HEK293 (cell line): Measurements from ENCODE around the gene PES1.

Experiments
- CTCF ChIA-PET: fragments of 350-600 bp; formaldehyde crosslinking; extraction: SDS; loops from one replicate; lab custom pipeline; 2021; ENCODE audit warnings: antibody characterized with exemption; lab: Yijun Ruan, JAX
- POLR2A ChIA-PET: fragments of 300-600 bp; formaldehyde crosslinking; extraction: SDS; loops from one replicate; lab custom pipeline; 2020; ENCODE audit warnings: antibody characterized with exemption, inconsistent platforms; lab: Yijun Ruan, JAX
- H3K27ac ChIP-seq: fragments of 200-500 bp; sonication (Bioruptor generic); 2 replicates; pipeline ENCODE4 v1.5.1; 2014; ENCODE audit warnings: low read depth, low read length, control low read depth, inconsistent platforms; ENCODE audit errors: extremely low read depth
- H3K36me3 ChIP-seq, 2 experiments: fragments of 200-500 bp in 1 of 2; sonication (Bioruptor generic) in 1 of 2; 1 replicate in 1 of 2; 2 replicates in 1 of 2; pipeline ENCODE4 v1.5.1; 2014 to 2017; ENCODE audit warnings: inconsistent platforms in 2 of 2, low read length in 2 of 2; ENCODE audit not compliant: control insufficient read depth in 2 of 2, insufficient read depth in 1 of 2
- H3K4me1 ChIP-seq: fragments of 200-500 bp; sonication (Bioruptor generic); 2 replicates; pipeline ENCODE4 v1.5.1; 2014; ENCODE audit warnings: mild to moderate bottlenecking, low read length, inconsistent platforms; ENCODE audit not compliant: control insufficient read depth, insufficient read depth
- H3K4me3 ChIP-seq: 2 replicates; pipeline ENCODE4 v1.5.1; 2011; ENCODE audit warnings: low read depth, mild to moderate bottlenecking, control low read depth, low read length, moderate library complexity
- H3K9me3 ChIP-seq: fragments of 200-500 bp; sonication (Bioruptor generic); 2 replicates; pipeline ENCODE4 v1.5.1; 2014; ENCODE audit warnings: low read depth, low read length, inconsistent platforms; ENCODE audit not compliant: control insufficient read depth, insufficient read depth
- GLIS1 ChIP-seq: fragments of 450-650 bp; formaldehyde crosslinking; IDR thresholded peaks from 2 replicates; pipeline ENCODE4 v1.5.1; 2016; ENCODE audit warnings: missing biosample characterization, missing genetic modification characterization
- HOXC10 ChIP-seq: sonication (generic); formaldehyde crosslinking; IDR thresholded peaks from 2 replicates; pipeline ENCODE4 v1.8.1; 2023; ENCODE audit warnings: mild to moderate bottlenecking, missing genetic modification reagents
- INSM2 ChIP-seq: fragments of 450-650 bp; formaldehyde crosslinking; IDR thresholded peaks from 2 replicates; pipeline ENCODE4 v1.5.1; 2016; ENCODE audit warnings: missing biosample characterization, missing genetic modification characterization
- KLF7 ChIP-seq: fragments of 450-650 bp; formaldehyde crosslinking; IDR thresholded peaks from 2 replicates; pipeline ENCODE4 v1.5.1; 2016; ENCODE audit warnings: missing biosample characterization, missing genetic modification characterization, borderline replicate concordance
- KLF8 ChIP-seq: fragments of 450-650 bp; formaldehyde crosslinking; IDR thresholded peaks from 2 replicates; pipeline ENCODE4 v1.5.1; 2016; ENCODE audit warnings: missing biosample characterization, missing genetic modification characterization
- RBAK ChIP-seq: fragments of 450-650 bp; formaldehyde crosslinking; IDR thresholded peaks from 2 replicates; pipeline ENCODE4 v1.5.1; 2016; ENCODE audit warnings: missing biosample characterization, missing genetic modification characterization
- ZBTB7A ChIP-seq: fragments of 450-650 bp; formaldehyde crosslinking; IDR thresholded peaks from 2 replicates; pipeline ENCODE4 v1.5.1; 2016; ENCODE audit warnings: low read depth, missing biosample characterization, missing genetic modification characterization
- ZFP69B ChIP-seq: fragments of 450-650 bp; formaldehyde crosslinking; IDR thresholded peaks from 2 replicates; pipeline ENCODE4 v1.5.1; 2016; ENCODE audit warnings: missing biosample characterization, missing genetic modification characterization
- ZNF121 ChIP-seq: fragments of 450-650 bp; formaldehyde crosslinking; IDR thresholded peaks from 2 replicates; pipeline ENCODE4 v1.5.1; 2016; ENCODE audit warnings: missing biosample characterization, missing genetic modification characterization
- ZNF214 ChIP-seq: fragments of 450-650 bp; formaldehyde crosslinking; IDR thresholded peaks from 2 replicates; pipeline ENCODE4 v1.5.1; 2017; ENCODE audit warnings: missing biosample characterization, mild to moderate bottlenecking, missing genetic modification characterization, borderline replicate concordance
- ZNF221 ChIP-seq: fragments of 450-650 bp; formaldehyde crosslinking; IDR thresholded peaks from 2 replicates; pipeline ENCODE4 v1.5.1; 2017; ENCODE audit warnings: missing biosample characterization, missing genetic modification characterization, borderline replicate concordance
- ZNF223 ChIP-seq: fragments of 450-650 bp; formaldehyde crosslinking; IDR thresholded peaks from 2 replicates; pipeline ENCODE4 v1.5.1; 2016; ENCODE audit warnings: missing biosample characterization, missing genetic modification characterization
- ZNF280C ChIP-seq: fragments of 450-650 bp; formaldehyde crosslinking; IDR thresholded peaks from 2 replicates; pipeline ENCODE4 v1.5.1; 2016; ENCODE audit warnings: missing biosample characterization, missing genetic modification characterization
- ZNF324 ChIP-seq: fragments of 450-650 bp; formaldehyde crosslinking; IDR thresholded peaks from 2 replicates; pipeline ENCODE4 v1.5.1; 2016; ENCODE audit warnings: missing biosample characterization, missing genetic modification characterization
- ZNF341 ChIP-seq: fragments of 450-650 bp; formaldehyde crosslinking; IDR thresholded peaks from 2 replicates; pipeline ENCODE4; 2016; ENCODE audit warnings: low read depth, missing biosample characterization, missing genetic modification characterization
- ZNF404 ChIP-seq: fragments of 450-650 bp; formaldehyde crosslinking; IDR thresholded peaks from 2 replicates; pipeline ENCODE4 v1.5.1; 2017; ENCODE audit warnings: missing biosample characterization, missing genetic modification characterization
- ZNF561 ChIP-seq: fragments of 450-650 bp; IDR thresholded peaks from 2 replicates; pipeline ENCODE4 v1.5.1; 2018; ENCODE audit warnings: missing biosample characterization, missing genetic modification characterization, borderline replicate concordance
- ZNF600 ChIP-seq: fragments of 450-650 bp; formaldehyde crosslinking; IDR thresholded peaks from 2 replicates; pipeline ENCODE4 v1.5.1; 2016; ENCODE audit warnings: missing biosample characterization, missing genetic modification characterization
- ZNF626 ChIP-seq: fragments of 450-650 bp; sonication (Bioruptor Pico); formaldehyde crosslinking; IDR thresholded peaks from 2 replicates; pipeline ENCODE4 v1.5.1; 2018; ENCODE audit warnings: missing biosample characterization, missing genetic modification characterization, inconsistent platforms
- ZNF629 ChIP-seq: fragments of 450-650 bp; formaldehyde crosslinking; IDR thresholded peaks from 2 replicates; pipeline ENCODE4 v1.5.1; 2017; ENCODE audit warnings: missing biosample characterization, missing genetic modification characterization
- ZNF639 ChIP-seq: fragments of 450-650 bp; formaldehyde crosslinking; IDR thresholded peaks from 2 replicates; pipeline ENCODE4 v1.5.1; 2016; ENCODE audit warnings: missing biosample characterization, missing genetic modification characterization
- ZNF768 ChIP-seq: fragments of 450-650 bp; formaldehyde crosslinking; IDR thresholded peaks from 2 replicates; pipeline ENCODE4 v1.5.1; 2018; ENCODE audit warnings: missing biosample characterization, mild to moderate bottlenecking, missing genetic modification characterization
- ZNF785 ChIP-seq: fragments of 450-650 bp; formaldehyde crosslinking; IDR thresholded peaks from 2 replicates; pipeline ENCODE4 v1.5.1; 2016; ENCODE audit warnings: missing biosample characterization, missing genetic modification characterization
- TF ChIP-seq, protein P1 (sequence below): fragments of 450-650 bp; formaldehyde crosslinking; IDR thresholded peaks from 2 replicates; pipeline ENCODE4 v1.5.1; 2017; ENCODE audit warnings: missing biosample characterization, mild to moderate bottlenecking, missing genetic modification characterization, moderate library complexity
- TF ChIP-seq, protein P2 (sequence below): fragments of 450-650 bp; formaldehyde crosslinking; IDR thresholded peaks from 2 replicates; pipeline ENCODE4 v1.5.1; 2017; ENCODE audit warnings: missing biosample characterization, missing genetic modification characterization

PES1 gene

GRCh38 chr22:30573594-30574094 is 18.1 kb downstream of the PES1 start:
- CTCF ChIA-PET = interaction anchor here (1.0 kb wide), 1 partner anchor 14 kb away, joined by 3 read pairs; no protein-coding TSS in a partner anchor
- H3K9me3 ChIP-seq = no peaks in the 10 kb centered on the region
- H3K4me1 ChIP-seq = no peaks in the 10 kb centered on the region; the same call in 1 of the 2 replicates
- no peak overlapping the region for H3K27ac ChIP-seq
- TF ChIP-seq ZNF280C (tag by site-specific recombination) = no peak
- TF ChIP-seq HOXC10 (CRISPR knock-in tag) = no peak
- TF ChIP-seq ZNF221 (tag by site-specific recombination) = no peak
- no peak for TF ChIP-seq ZNF341 (tag by site-specific recombination)
- TF ChIP-seq ZFP69B (tag by site-specific recombination) = no peak
- TF ChIP-seq ZNF324 = no peak
- TF ChIP-seq ZNF223 = no peak
- no peak for TF ChIP-seq ZNF600 (tag by site-specific recombination)
- TF ChIP-seq, protein P1, sequence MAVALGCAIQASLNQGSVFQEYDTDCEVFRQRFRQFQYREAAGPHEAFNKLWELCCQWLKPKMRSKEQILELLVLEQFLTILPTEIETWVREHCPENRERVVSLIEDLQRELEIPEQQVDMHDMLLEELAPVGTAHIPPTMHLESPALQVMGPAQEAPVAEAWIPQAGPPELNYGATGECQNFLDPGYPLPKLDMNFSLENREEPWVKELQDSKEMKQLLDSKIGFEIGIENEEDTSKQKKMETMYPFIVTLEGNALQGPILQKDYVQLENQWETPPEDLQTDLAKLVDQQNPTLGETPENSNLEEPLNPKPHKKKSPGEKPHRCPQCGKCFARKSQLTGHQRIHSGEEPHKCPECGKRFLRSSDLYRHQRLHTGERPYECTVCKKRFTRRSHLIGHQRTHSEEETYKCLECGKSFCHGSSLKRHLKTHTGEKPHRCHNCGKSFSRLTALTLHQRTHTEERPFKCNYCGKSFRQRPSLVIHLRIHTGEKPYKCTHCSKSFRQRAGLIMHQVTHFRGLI = no peak
- TF ChIP-seq, all 188 proteins: peak for 0
- peaks cover 10 to 38% of the 10 kb centered on the region in 2 experiments for H3K36me3 ChIP-seq
- POLR2A ChIA-PET = interaction anchor here (1.0 to 1.7 kb wide), 2 partner anchors 12 to 18 kb away, joined by 3 to 4 read pairs; partner anchors contain the start of gene PES1
- no peak overlapping the region for H3K4me3 ChIP-seq

GRCh38 chr22:30572840-30573593 is 18.7 kb downstream of the PES1 start:
- no peaks in the 10 kb centered on the region for H3K9me3 ChIP-seq
- no peak for TF ChIP-seq KLF8 (tag by site-specific recombination)
- peak; percentile 29; the same call in 1 of the 2 replicates for TF ChIP-seq ZNF121 (tag by site-specific recombination)
- TF ChIP-seq, protein P2, sequence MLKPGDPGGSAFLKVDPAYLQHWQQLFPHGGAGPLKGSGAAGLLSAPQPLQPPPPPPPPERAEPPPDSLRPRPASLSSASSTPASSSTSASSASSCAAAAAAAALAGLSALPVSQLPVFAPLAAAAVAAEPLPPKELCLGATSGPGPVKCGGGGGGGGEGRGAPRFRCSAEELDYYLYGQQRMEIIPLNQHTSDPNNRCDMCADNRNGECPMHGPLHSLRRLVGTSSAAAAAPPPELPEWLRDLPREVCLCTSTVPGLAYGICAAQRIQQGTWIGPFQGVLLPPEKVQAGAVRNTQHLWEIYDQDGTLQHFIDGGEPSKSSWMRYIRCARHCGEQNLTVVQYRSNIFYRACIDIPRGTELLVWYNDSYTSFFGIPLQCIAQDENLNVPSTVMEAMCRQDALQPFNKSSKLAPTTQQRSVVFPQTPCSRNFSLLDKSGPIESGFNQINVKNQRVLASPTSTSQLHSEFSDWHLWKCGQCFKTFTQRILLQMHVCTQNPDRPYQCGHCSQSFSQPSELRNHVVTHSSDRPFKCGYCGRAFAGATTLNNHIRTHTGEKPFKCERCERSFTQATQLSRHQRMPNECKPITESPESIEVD = no peak
- TF ChIP-seq ZNF561 (tag by site-specific recombination) = no peak
- 0 out of 2 replicates have a peak, but pooled peaks have one; percentile 13 for TF ChIP-seq ZNF768 (tag by site-specific recombination)
- TF ChIP-seq ZNF629 (tag by site-specific recombination) = no peak
- no peak for TF ChIP-seq ZNF223
- no peak for TF ChIP-seq ZNF785
- no peak for TF ChIP-seq ZBTB7A
- TF ChIP-seq ZNF626 (tag by site-specific recombination) = no peak
- no peak for TF ChIP-seq KLF7 (tag by site-specific recombination)
- no peak for TF ChIP-seq GLIS1
- no peak for TF ChIP-seq ZNF214
- no peak for TF ChIP-seq RBAK
- TF ChIP-seq ZNF639 (tag by site-specific recombination) = no peak
- no peak for TF ChIP-seq ZNF404 (tag by site-specific recombination)
- TF ChIP-seq INSM2 (tag by site-specific recombination) = no peak
- TF ChIP-seq, all 188 proteins: peak for 2
- no peak overlapping the region for H3K4me3 ChIP-seq
- H3K27ac ChIP-seq = no peak overlapping the region
- ChIA-PET POLR2A (interaction anchor here (1.4 kb wide), 1 partner anchor 10 kb away, joined by 3 read pairs; no protein-coding TSS in a partner anchor), CTCF (interaction anchor here (0.5 to 1.7 kb wide), 4 partner anchors 14 to 139 kb away, joined by 3 to 5 read pairs (median 4); partner anchors contain the start of gene SLC35E4)
- no peaks in the 10 kb centered on the region; the same call in 1 of the 2 replicates for H3K4me1 ChIP-seq
- peaks cover 8 to 32% of the 10 kb centered on the region in 2 experiments for H3K36me3 ChIP-seq
